RWPE1 (cell line): Measurements from ENCODE around the gene FAM229B.

ENCODE experiments used
- CTCF ChIA-PET: fragments of 350-600 bp; sonication (Branson Sonifier 250); formaldehyde crosslinking; extraction: SDS; loops from one replicate; lab custom pipeline; 2021; lab: Yijun Ruan, JAX
- POLR2A ChIA-PET: fragments of 400-600 bp; formaldehyde crosslinking; extraction: SDS; loops from one replicate; lab custom pipeline; 2020; ENCODE audit warnings: antibody characterized with exemption; ENCODE audit not compliant: low non-redundant PET; lab: Yijun Ruan, JAX
- DNase-seq: peaks from one replicate; pipeline ENCODE4 v3.0.0; 2012; ENCODE audit warnings: low spot score
- H3K27ac ChIP-seq: fragments of 450-650 bp; 2 replicates; pipeline ENCODE4 v1.5.1; 2017
- CTCF ChIP-seq: fragments of 450-650 bp; conservative IDR thresholded peaks from 2 replicates; pipeline ENCODE4 v1.5.1; 2017; ENCODE audit warnings: low read depth, mild to moderate bottlenecking

The FAM229B gene

GRCh38 chr6:112087136-112087911 lies at the start of gene FAM229B, which contains the start of gene TUBE1:
TSS of gene FAM229B (plus strand) at chr6:112087591. CDS start at chr6:112099284, 11,693 bp downstream.
TSS of gene TUBE1 (minus strand) at chr6:112087482. CDS start at chr6:112087434, 48 bp downstream.
- peak; percentile 71 for DNase-seq
- no peak for TF ChIP-seq CTCF
- H3K27ac ChIP-seq: peak within 1 kb of the TSS; percentile 83
- ChIA-PET CTCF (interaction anchor here (0.7 to 2.6 kb wide), 8 partner anchors 10 to 202 kb away, joined by 3 to 28 read pairs (median 4); no protein-coding TSS in a partner anchor), POLR2A (interaction anchor here (0.6 kb wide), 1 partner anchor 236 kb away, joined by 3 read pairs; no protein-coding TSS in a partner anchor)

- peak overlapping the region; percentile 34; the same call in 1 of the 2 replicates for H3K27ac ChIP-seq
- POLR2A ChIA-PET: interaction anchor here (0.5 to 0.7 kb wide), 2 partner anchors 273 to 1272 kb away, joined by 3 to 5 read pairs; no protein-coding TSS in a partner anchor
Observed at GRCh38 chr6:112037783-112038216, 49.6 kb upstream of the FAM229B start.

GRCh38 chr6:112038268-112038667 lies 49.1 kb upstream of the FAM229B start:
- H3K27ac ChIP-seq: no peak overlapping the region
- no peak for DNase-seq
- ChIA-PET CTCF (interaction anchor here (0.9 kb wide), 1 partner anchor 45 kb away, joined by 3 read pairs; no protein-coding TSS in a partner anchor), POLR2A (interaction anchor here (0.5 to 0.7 kb wide), 2 partner anchors 273 to 1271 kb away, joined by 3 to 5 read pairs; no protein-coding TSS in a partner anchor)
- TF ChIP-seq CTCF: no peak

More at GRCh38 chr6:112037783-112038216, 49.6 kb upstream of the FAM229B start:
- CTCF ChIA-PET: interaction anchor here (0.9 kb wide), 1 partner anchor 45 kb away, joined by 3 read pairs; no protein-coding TSS in a partner anchor
- peak; percentile 67 for DNase-seq
- no peak for TF ChIP-seq CTCF

- ChIA-PET CTCF (interaction anchor here (0.6 to 0.8 kb wide), 2 partner anchors 65 to 283 kb away, joined by 3 to 5 read pairs; no protein-coding TSS in a partner anchor), POLR2A (no interaction called here)
- no peak for TF ChIP-seq CTCF
- no peak overlapping the region for H3K27ac ChIP-seq
- no peak for DNase-seq
Observed at GRCh38 chr6:112038756-112039430, 48.5 kb upstream of the FAM229B start.

- no peak for DNase-seq
- no peak overlapping the region for H3K27ac ChIP-seq
- TF ChIP-seq CTCF: no peak
- CTCF ChIA-PET: interaction anchor here (0.6 to 0.8 kb wide), 2 partner anchors 65 to 284 kb away, joined by 3 to 5 read pairs; no protein-coding TSS in a partner anchor
- POLR2A ChIA-PET: no interaction called here
Observed at GRCh38 chr6:112039431-112039770, 48.0 kb upstream of the FAM229B start.

- ChIA-PET CTCF (interaction anchor here (0.5 to 0.7 kb wide), 2 partner anchors 14 to 20 kb away, joined by 3 to 4 read pairs; no protein-coding TSS in a partner anchor), POLR2A (no interaction called here)
- no peak overlapping the region for H3K27ac ChIP-seq
- no peak for TF ChIP-seq CTCF
- no peak for DNase-seq
Observed at GRCh38 chr6:112040956-112041355, 46.4 kb upstream of the FAM229B start.
